DND-41 (cell line): ENCODE data around the gene SLC2A4RG.

Source experiments
- ATAC-seq: fragments of 200-7000 bp; cut with Tn5 transposase; 3 replicates; pipeline ENCODE4 v1.9.1; 2021; ENCODE audit warnings: low read depth; ENCODE audit not compliant: insufficient read depth
- DNase-seq: peaks from one replicate; pipeline ENCODE4 v3.0.0-alpha.2; 2020
- H2AFZ ChIP-seq: 2 replicates; pipeline ENCODE4 v1.6.0; 2012; ENCODE audit warnings: low read depth, low read length
- H3K27ac ChIP-seq: 2 replicates; pipeline ENCODE4 v1.5.1; 2012; ENCODE audit warnings: low read length, inconsistent platforms
- H3K27me3 ChIP-seq: fragments of 200-600 bp; sonication (generic); 2 replicates; pipeline ENCODE4 v1.6.0; 2012; ENCODE audit warnings: low read length, mild to moderate bottlenecking, inconsistent platforms; ENCODE audit not compliant: insufficient read depth, poor library complexity
- H3K36me3 ChIP-seq: 2 replicates; pipeline ENCODE4 v1.5.1; 2012; ENCODE audit warnings: low read length, inconsistent platforms; ENCODE audit not compliant: insufficient read depth
- H3K4me1 ChIP-seq: 2 replicates; pipeline ENCODE4 v1.5.1; 2012; ENCODE audit warnings: mild to moderate bottlenecking, low read length; ENCODE audit not compliant: insufficient read depth
- H3K4me2 ChIP-seq: 2 replicates; pipeline ENCODE4 v1.6.0; 2012; ENCODE audit warnings: mild to moderate bottlenecking, moderate library complexity, low read length, inconsistent platforms; ENCODE audit not compliant: insufficient read depth
- H3K4me3 ChIP-seq, 2 experiments: fragments of 200-600 bp in 1 of 2; shearing (Covaris generic) in 1 of 2; 2 replicates each; pipeline ENCODE4 v1.5.1; 2012 to 2016; ENCODE audit warnings: inconsistent platforms in 2 of 2, low read length in 2 of 2, mild to moderate bottlenecking in 2 of 2, low read depth in 1 of 2, moderate library complexity in 1 of 2
- H3K79me2 ChIP-seq: 2 replicates; pipeline ENCODE4 v1.6.0; 2012; ENCODE audit warnings: low read length, inconsistent platforms; ENCODE audit not compliant: insufficient read depth
- H3K9ac ChIP-seq: 2 replicates; pipeline ENCODE4 v1.6.0; 2012; ENCODE audit warnings: low read depth, mild to moderate bottlenecking, inconsistent platforms, low read length, moderate library complexity
- H3K9me3 ChIP-seq: 2 replicates; pipeline ENCODE4 v1.5.1; 2012; ENCODE audit warnings: low read length, moderate library complexity, mild to moderate bottlenecking, inconsistent platforms; ENCODE audit not compliant: insufficient read depth, severe bottlenecking
- H4K20me1 ChIP-seq: 2 replicates; pipeline ENCODE4 v1.6.0; 2012; ENCODE audit warnings: low read length; ENCODE audit not compliant: insufficient read depth
- EZH2 ChIP-seq: IDR thresholded peaks from 3 replicates; pipeline ENCODE4 v1.6.1; 2012; ENCODE audit warnings: borderline replicate concordance, low read depth, mild to moderate bottlenecking, moderate library complexity, low read length, inconsistent platforms; ENCODE audit not compliant: severe bottlenecking
- TF ChIP-seq, protein P1 (sequence below): IDR thresholded peaks from 2 replicates; pipeline ENCODE4 v1.5.1; 2012; ENCODE audit warnings: borderline replicate concordance, low read length, moderate library complexity, mild to moderate bottlenecking; ENCODE audit not compliant: poor library complexity, severe bottlenecking; ENCODE audit errors: extremely low read depth

Gene SLC2A4RG

DNA sequence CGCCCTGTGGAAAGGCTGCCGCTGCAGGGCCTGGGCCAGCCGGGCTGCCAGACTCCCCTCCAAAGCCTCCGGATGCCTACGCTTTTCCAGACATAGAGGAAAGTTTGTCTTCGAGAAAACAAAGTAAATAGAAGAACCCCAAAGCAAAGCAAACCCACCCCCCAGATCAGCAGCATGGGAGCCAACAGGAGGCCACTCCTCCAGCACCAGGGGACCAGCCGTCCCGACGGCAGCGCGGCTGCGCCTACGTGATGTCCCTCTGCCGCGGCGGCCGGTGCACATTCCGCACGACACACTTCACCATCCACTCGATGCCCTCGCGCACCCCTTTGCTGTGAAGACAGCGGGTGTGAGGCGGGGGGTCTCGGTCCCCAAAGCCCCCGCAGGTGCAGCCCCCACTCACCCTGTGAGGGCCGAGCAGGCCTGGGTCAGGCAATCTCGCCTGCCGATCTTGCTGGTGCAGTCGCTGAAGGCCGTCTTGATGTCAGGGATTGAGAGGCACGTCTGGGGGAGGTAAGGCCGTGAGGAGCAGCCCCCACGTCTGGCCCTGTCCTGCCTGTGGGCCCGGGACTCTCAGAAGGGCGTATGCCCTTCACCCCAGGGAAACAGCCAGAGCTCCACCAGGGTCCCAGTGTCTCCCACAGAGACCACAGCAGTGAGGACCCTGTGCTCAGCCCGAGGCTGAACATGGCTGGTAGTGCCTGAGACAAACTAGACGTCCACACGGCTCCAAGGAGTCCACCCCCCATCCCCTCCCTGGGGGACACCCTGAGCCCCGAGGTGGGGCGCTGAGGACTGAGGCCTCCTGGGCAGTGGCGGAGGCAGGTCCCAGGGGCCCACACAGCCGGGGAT, 39.2 kb upstream of the SLC2A4RG start:
- Histone ChIP-seq H4K20me1 (peaks cover 70% of the 10 kb centered on the region), H3K27ac (no peak overlapping the region), H3K36me3 (peaks cover 68% of the 10 kb centered on the region), H3K4me2 (no peak overlapping the region), H3K4me3 (no peak overlapping the region), H3K79me2 (peaks cover 9% of the 10 kb centered on the region), H3K9ac (no peak overlapping the region), H3K27me3 (no peaks in the 10 kb centered on the region), H3K9me3 (no peaks in the 10 kb centered on the region), H3K4me1 (peaks cover 3% of the 10 kb centered on the region; the same call in 1 of the 2 replicates), H2AFZ (no peak overlapping the region)
- ATAC-seq = no peak
- no peak for DNase-seq
- TF ChIP-seq, protein P1, sequence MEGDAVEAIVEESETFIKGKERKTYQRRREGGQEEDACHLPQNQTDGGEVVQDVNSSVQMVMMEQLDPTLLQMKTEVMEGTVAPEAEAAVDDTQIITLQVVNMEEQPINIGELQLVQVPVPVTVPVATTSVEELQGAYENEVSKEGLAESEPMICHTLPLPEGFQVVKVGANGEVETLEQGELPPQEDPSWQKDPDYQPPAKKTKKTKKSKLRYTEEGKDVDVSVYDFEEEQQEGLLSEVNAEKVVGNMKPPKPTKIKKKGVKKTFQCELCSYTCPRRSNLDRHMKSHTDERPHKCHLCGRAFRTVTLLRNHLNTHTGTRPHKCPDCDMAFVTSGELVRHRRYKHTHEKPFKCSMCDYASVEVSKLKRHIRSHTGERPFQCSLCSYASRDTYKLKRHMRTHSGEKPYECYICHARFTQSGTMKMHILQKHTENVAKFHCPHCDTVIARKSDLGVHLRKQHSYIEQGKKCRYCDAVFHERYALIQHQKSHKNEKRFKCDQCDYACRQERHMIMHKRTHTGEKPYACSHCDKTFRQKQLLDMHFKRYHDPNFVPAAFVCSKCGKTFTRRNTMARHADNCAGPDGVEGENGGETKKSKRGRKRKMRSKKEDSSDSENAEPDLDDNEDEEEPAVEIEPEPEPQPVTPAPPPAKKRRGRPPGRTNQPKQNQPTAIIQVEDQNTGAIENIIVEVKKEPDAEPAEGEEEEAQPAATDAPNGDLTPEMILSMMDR = no peak
- TF ChIP-seq EZH2 = no peak

GRCh38 chr20:63701051-63701328, 38.6 kb upstream of the SLC2A4RG start:
- H3K4me1 ChIP-seq = peaks cover 9% of the 10 kb centered on the region
- ATAC-seq (no peak), DNase-seq (no peak)
- no peak overlapping the region for H3K9ac ChIP-seq
- H3K4me2 ChIP-seq = no peak overlapping the region
- H4K20me1 ChIP-seq = peaks cover 73% of the 10 kb centered on the region
- H3K4me3 ChIP-seq = no peak overlapping the region
- peaks cover 68% of the 10 kb centered on the region for H3K36me3 ChIP-seq
- H3K27ac ChIP-seq = no peak overlapping the region
- H3K9me3 ChIP-seq = no peaks in the 10 kb centered on the region
- H3K27me3 ChIP-seq = no peaks in the 10 kb centered on the region
- H2AFZ ChIP-seq = no peak overlapping the region
- peaks cover 15% of the 10 kb centered on the region for H3K79me2 ChIP-seq
- no peak for TF ChIP-seq EZH2
- TF ChIP-seq, protein P1 = no peak

DNA sequence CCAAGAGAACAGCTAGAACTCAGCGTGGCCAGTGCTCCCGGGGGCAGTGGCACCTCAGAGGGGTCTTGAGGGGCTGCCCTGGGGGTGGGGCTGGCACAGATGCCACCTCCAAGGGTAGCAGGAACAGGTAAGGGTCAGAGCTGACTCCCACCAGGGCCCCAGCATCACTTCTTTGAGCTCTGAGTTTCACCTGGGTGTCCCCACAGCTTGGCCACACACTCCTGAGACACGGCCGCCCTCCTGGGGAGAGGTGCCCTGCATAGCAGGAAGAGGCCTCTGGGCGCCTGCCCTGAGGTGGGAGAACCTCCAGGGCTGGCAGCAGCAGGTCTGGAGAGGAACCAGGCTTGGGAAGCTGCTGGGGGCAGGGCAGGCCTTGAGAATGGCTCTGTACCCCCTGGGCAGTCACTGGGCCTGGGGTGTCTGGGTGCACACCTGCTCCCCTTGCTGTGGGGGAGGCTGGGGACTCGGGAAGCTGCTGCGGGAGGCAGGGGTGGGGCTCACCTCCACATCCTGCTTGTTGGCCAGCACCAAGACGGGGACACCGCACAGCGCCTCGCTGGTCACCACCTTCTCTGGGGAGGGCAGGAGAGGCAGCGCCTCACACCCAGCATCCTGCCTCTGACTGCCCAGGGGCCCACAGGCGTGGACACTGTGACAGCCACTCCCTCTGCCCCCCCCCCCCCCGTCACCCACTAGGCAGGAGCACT, 38.1 kb upstream of the SLC2A4RG start:
- H3K9ac ChIP-seq = no peak overlapping the region

More for the DNA sequence above, 38.1 kb upstream of the SLC2A4RG start:
- DNase-seq = no peak
- Histone ChIP-seq H4K20me1 (peaks cover 75% of the 10 kb centered on the region), H3K4me3 (no peak overlapping the region), H3K9me3 (no peaks in the 10 kb centered on the region), H3K4me1 (peaks cover 13% of the 10 kb centered on the region), H3K36me3 (peaks cover 70% of the 10 kb centered on the region), H3K79me2 (peaks cover 20% of the 10 kb centered on the region), H3K27me3 (no peaks in the 10 kb centered on the region), H2AFZ (no peak overlapping the region), H3K27ac (no peak overlapping the region), H3K4me2 (no peak overlapping the region)
- no peak for ATAC-seq
- TF ChIP-seq, protein P1 = no peak
- no peak for TF ChIP-seq EZH2
